SKM-1 (cell line): ENCODE data around the gene PLEKHH1.
A peak's percentile ranks its signal among the peaks of the same experiment; 100 is the strongest.
"Not testable (repeated sequence)": the region's sequence is repeated elsewhere in the genome, so short reads cannot be mapped to it uniquely, and the experiment has no call there.

Experiments
- DNase-seq: peaks from one replicate; lab custom pipeline; 2025; ENCODE audit not compliant: unreplicated experiment; lab: John Stamatoyannopoulos, UW

PLEKHH1 gene

DNA sequence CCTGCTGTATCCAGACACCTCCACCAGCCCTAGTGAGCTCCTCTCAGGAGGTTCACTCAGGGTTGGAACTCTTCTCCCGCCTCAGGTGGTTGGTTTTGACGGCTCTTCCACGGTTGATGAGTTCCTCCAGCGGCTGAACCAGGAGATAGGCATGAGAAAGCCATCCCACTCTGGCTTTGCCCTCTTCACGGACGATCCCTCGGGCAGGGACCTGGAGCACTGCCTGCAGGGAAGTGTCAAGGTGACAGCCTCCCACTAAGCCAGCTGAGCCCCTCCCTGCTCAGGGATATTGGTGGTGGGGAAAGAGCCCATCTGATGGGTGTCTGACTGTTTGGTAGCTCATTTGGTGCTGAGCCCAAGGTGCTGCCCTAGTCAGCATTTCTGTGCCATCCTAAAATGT lies 46.5 kb downstream of the PLEKHH1 start:
- DNase-seq = no peak

DNA sequence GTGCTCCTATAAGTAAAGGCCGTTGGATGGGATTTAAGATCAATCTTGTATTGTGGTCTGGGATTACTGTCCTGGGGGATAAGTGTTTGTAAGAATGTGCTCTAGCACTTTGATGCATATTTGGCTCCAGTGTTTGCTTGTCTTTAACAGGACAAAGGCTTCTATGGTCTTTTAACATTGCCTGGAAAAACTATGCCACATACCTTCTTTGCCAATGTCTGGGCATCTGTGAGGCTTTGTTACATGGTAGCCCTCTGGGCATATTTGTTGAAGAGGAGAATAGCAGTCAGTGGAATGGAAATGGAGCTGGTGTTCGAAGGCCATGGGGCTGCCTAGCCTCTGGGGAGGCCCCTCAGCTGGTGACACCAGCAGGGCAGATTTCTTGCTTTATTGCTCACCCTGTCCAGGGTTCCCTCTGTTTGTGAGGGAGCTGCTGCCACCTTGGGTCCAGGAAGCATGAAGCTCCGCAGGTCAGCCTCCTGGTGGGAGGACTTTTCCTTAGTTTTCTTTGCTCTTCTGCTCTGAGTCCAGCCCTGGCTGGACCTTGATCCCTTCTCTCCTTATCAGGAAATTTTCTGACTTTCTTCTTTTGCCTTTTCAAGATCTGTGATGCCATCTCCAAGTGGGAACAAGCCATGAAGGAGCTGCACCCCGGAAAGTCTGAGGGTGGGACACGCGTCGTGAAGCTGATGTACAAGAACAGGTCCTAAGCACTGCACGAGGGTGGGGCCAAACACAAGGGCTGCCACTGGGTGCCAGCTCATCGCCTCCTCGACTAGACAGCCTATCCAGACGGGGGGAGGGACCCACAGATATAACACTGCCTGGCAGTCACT lies 47.5 kb downstream of the PLEKHH1 start:
- no peak for DNase-seq

DNA sequence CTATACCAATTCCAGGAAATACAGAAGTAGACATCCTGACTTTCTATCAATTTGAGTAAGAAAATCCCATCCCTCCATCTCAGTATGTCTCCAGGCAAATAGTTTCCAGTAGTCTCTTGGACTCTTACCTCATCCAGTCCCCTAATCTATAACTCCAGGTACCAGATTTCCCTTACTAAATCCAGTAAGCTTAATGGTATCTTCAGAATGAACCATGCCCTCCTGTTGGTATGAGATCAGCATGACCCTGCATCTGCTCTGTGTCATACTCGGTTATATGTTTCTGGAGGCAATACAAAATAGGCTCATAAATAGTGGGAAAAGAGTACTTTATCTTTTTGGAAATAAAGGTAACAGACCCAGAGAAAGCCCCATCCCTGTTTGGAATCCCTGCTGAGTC lies 48.6 kb downstream of the PLEKHH1 start:
- no peak for DNase-seq

DNA sequence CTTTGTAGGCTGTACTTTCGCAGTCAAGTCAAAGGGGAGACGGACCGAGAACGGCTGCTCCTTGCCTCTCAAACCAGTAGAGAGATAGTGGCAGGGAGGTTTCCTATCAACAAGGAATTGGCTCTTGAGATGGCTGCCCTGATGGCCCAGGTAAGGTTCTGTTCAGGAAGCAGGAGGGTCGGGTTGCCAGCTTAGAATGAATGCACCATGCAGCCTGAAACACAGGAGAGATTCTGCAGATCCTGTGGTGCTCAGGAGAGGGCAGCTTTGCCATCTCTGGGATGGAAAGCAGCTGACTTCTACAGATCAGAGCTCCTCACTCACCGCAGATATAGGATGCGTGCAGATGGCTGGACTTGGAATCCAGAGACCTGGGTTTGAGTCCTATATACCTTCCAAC lies 49.0 kb downstream of the PLEKHH1 start:
- no peak for DNase-seq

DNA sequence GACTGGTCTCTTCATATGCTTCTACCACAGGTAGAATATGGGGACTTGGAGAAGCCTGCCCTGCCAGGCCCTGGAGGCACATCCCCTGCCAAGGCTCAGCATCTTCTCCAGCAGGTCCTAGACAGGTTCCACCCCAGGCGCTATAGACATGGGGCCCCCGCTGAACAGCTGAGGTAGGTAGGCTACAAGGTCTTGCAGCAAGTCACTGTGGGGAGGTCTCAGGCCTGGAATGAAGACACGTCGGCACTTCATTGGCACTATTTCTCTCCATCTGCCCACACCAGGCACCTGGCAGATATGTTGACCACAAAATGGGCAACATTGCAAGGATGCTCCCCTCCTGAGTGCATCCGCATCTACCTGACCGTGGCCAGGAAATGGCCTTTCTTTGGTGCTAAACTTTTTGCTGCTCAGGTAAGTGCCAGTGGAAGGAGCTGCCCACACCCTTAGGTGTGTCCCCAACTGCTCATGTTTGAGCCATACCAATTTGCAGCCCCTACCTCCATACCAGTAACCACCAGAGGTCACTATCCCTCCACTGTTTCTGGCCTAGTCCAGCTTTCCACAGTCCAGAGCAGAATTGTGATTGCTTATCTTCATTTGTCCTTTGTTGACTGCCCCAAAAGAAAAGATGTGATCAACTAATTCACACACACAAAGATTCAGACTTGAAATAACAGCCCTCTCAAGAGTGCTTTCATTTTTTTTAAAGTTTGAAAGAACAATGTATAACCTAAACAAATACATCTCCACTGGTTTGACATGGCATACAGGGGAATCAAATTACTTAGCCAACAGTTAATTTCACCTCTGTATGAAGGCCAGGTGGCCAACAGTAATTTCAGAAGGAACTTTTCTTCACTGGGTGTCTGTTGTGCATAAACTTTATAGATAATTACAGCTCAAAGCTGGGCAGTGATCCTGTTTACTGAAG lies 50.9 kb downstream of the PLEKHH1 start:
- no peak for DNase-seq

DNA sequence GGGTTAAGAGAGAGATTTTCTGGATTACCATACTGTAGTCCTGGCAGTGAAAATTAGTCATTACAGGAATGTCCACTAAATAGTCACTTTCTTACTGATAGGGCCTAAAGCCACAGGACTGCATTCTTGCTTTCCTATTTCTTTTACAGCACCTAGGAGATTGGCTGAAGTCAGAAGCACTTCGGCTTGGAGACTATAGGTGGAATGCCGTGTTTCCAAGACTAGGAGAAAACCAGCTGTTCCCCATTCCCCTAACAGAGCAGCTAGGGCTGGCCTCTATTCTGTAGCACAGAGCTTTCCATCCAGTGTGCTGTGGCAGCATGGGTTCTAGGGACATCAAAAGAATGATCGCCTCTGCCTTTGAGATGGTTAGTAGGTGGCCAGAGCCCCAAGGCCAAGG lies 51.9 kb downstream of the PLEKHH1 start:
- DNase-seq = no peak

DNA sequence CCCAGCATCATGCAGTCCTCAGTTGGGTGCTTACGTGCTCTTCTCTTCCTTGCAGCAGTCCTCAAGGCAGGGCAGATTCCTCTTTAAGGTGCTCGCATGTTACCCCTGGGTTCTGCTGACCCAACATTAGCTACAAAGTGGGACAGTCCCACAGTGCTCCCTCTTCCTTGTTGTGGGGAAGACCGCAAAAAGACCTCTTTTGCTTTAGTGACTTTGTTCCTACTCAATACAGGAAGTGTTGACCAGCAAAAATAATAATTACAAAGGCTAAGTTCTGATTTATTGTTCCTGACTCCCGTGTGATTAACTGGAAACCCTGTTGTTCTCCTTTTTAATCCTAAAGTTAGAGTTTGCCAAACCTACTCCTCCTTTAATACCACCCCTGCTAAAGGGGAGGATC lies 53.3 kb downstream of the PLEKHH1 start:
- DNase-seq = no peak

DNA sequence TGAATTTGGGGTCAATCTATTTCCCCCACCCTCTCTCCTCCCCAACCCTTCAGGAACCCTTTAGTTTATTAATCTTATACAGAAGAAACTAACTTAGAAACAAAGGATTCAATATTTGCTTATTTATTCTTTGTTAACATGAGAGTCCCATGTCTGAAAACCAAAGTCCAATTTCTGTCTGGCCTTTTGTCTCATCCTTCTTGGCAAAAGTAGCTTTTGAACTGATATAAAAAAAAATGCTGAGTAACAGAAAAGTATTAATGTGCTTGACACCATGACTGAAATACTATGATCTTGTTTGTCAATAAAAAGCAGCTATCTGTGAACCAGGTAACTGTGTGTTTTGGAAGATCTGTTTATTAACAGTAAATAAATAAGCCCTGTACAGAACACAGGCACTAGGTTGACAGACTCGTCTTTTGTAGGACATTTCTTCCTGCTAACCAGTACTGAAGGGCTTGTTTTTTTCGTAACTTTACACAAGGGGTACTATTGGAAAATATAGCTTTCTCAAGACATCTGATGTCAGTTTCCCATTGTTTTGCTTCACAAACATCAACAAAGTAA lies 56.2 kb downstream of the PLEKHH1 start:
- DNase-seq = no peak

DNA sequence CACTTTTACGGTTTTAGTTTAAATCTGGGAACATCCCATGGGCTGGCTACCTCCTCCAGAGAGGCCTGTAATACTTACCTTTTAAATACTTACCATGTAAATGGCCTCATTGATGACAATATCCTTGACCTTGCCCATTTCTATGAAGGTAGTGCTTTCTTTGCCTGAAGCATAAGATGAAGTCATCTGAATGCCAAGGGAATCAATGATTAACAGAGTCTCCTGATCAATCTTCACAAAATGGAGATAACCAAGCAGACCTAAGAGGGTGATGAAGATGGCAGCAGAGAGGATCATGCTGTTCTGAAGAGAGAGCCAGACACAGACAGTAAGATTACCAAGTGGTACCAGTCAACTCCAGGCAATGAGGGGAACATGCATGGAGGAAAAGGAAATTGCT lies 60.6 kb downstream of the PLEKHH1 start:
- not testable (repeated sequence) for DNase-seq

DNA sequence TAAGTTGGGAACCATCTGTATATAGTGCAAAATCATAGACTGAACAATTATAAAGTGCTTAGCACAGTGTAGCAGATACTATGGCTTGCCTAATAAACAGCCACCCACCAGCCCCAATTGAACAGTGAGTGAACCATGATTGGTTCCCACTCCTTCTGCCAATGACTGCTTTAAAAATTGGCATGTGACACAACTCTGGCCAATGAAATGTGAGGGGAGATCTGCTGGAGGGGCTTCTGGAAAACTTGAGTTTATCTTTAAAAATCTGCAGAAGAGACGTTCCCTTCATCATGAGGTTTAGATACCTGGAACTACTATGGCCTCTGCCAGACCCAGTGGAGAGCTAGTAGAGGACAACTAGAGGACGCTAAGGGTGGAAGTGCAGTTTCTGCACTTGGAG lies 62.3 kb downstream of the PLEKHH1 start:
- no peak for DNase-seq

DNA sequence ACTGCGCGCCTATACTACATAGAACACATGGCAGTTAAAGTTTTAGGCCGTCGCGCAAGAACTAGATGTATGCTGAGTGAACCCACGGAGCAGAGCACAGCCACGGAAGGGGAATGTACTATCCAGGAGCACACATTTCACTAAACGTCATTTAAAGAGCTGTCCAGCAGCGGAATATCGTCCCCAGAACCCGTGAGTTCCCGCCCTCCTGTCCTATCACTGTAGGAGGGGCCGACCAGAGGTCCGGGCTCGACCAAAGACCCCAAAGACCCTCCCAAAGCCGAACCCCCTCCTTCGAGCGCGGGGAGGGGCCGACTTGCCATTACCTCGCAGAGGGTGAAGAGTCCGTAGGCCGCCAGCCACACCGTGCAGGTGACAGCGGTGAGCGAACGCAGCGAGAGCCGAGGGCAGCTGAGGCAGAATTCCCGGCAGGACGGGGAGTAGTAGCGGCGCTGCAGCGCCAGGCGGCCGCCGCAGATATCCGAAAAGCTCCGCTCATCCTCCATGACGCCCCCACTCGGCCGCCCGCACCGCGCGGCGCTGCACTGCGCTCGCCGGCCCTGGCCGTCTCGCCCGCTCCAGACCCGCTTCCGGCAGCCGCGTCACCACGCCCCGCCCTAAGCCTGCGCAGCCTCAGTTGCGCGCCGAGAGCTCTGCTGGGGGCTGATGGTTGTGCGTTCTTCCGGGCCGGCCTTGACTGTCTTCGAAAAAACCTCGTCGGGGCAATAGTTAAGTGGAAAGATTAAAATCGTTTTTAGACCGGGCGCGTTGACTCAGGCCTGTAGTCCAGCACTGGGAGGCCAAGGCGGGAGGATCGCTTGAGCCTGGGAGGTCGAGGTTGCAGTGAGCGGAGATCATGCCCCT lies 66.8 kb downstream of the PLEKHH1 start, which contains the start of gene PIGH:
Gene PIGH (minus strand): TSS at position 571 of the 864 bp plus-strand sequence. CDS start 65 bp downstream, at position 506.
- DNase-seq = peak; percentile 17

DNA sequence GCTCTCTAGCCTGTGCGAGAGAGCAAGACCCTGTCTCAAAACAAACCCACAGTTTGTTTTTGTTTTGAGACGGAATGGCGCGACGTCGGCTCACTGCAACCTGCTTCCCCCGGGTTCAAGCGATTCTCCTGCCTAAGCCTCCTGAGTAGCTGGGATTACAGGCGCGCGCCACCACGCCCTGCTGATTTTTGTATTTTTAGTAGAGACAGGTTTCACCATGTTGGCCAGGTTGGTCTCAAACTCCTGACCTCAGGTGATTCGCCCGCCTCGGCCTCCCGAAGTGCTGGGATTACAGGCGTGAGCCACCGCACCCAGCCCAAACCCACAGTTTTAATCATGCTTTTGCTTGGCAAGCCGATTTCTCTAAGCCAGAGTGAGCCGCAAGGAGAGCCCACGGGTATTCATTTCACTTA lies 67.5 kb downstream of the PLEKHH1 start:
- DNase-seq = not testable (repeated sequence)

DNA sequence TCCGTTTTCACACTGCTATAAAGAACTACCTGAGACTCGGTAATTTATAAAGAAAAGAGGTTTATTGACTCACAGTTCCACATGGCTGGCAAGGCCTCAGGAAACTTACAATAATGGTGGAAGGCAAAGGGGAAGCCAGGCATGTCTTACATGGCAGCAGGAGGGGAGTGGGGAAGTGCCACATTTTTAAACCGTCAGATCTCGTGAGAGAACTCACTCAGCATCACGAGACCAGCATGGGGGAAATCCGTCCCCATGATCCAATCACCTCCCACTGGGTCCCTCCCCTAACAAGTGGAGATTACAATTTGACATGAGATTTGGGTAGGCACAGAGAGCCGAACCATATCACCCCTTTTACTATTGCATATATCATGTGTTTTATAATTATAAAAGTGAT lies 69.0 kb downstream of the PLEKHH1 start:
- no peak for DNase-seq

DNA sequence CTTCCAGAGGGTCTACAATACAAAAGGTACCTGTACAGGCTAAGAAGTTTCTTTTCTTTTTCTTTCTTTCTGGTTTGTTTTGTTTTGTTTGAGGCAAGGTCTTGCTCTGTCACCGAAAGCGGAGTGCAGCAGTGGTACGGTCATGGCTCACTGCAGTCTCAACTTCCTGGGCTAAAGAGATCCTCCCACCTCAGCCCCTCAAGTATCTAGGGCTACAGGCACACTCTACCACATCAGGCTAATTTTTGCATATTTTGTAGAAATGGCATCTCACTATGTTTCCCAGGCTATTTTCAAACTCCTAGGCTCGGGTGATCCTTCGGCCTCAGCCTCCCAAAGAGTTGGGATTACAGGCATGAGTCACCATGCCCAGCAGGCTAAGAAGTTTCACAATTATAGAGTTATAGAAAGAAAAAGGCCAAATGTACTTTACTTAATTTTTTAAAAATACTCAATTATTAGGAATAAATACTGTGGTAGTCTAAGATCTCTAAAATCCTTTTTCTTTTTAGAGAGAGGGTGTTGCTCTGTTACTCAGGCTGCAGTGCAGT lies 70.0 kb downstream of the PLEKHH1 start:
- DNase-seq = no peak

DNA sequence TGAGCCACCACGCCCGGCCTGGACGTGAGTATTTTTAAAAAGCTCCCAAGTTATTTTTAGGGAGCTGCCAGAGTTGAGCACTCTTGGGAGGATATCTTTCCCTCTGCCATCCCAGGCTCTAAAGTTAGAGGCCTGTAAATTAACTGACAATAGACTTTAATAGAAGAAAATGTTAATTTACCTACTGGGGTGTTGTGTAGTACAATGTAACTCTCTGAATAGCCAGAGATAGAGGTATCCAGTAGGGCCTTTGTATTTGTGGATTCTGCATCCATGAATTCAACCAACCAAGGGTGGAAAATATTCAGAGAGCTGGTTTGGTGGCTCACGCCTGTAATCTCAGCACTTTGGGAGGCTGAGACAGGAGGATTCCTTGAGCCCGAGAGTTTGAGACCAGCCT lies 74.6 kb downstream of the PLEKHH1 start:
- DNase-seq = no peak

DNA sequence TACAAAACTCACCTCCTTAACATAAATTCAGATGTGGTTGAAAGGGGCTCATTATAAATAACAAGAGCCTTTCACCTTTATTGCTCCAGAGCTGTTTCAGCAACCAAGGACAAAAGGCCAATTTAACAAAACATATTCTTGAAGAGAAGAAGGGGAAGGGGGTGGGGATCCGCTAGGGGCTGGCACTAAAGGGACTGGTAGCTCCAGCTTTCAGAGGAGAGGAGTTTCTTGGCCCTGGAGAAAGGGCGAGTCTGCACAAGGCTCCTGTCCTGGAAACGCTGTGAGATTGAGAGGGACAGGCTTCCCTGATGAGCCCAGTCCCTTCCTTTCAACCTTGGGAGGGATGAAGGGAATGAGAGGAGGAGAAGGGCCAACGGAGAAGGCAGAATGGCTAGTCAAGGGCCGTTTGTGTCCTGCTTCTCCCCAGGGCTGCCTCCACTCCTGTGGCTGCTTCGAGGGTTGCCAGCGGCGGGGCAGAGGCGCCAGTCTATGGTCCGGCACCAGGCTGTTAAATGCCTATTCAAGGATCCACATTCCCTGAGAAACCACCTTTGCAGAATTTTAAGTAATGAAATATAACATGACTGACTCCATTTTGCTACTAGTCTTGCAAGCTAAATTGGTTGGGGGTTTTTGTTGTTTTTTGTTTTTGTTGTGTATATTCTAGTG lies 76.7 kb downstream of the PLEKHH1 start:
- DNase-seq = no peak

DNA sequence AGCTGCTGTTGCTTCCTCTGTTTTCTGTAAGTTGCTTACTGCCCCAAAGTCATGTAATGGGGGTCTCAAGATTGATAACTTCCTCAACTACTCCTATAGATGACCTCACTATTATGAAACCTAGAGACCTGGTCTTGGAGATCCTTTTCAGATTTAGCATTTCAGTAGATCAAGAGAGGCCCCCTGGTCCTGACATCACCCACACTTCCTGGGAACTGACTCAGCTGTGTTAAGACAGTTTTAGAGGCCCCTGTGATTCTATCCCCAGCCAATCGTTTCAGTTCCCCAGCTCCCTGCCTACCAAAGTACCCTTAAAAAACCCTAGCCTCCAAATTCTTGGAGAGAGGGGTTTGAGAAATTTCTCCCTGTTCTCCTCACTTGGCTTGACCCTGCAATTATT lies 77.4 kb downstream of the PLEKHH1 start:
- DNase-seq = no peak

DNA sequence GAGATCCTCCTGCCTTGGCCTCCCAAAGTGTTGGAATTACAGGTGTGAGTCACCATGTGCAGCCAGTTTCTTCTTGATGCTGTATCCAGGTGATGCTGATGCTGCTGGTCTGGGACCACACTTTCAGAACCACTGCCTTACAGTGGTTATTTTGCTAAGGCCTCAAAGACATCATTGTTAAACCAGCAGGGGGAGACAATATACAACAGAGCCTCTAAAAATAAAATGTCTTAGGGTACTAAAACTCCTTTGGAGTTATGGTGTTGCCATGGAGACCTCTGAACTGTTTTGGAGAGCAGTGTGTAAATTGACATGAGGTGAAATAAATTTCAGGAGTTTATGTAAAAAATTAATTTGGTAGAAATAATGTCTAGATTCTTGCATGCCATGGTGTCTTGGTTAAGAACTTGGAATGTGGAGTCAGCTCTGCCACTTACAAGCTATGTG lies 85.5 kb downstream of the PLEKHH1 start:
- peak; percentile 22 for DNase-seq

DNA sequence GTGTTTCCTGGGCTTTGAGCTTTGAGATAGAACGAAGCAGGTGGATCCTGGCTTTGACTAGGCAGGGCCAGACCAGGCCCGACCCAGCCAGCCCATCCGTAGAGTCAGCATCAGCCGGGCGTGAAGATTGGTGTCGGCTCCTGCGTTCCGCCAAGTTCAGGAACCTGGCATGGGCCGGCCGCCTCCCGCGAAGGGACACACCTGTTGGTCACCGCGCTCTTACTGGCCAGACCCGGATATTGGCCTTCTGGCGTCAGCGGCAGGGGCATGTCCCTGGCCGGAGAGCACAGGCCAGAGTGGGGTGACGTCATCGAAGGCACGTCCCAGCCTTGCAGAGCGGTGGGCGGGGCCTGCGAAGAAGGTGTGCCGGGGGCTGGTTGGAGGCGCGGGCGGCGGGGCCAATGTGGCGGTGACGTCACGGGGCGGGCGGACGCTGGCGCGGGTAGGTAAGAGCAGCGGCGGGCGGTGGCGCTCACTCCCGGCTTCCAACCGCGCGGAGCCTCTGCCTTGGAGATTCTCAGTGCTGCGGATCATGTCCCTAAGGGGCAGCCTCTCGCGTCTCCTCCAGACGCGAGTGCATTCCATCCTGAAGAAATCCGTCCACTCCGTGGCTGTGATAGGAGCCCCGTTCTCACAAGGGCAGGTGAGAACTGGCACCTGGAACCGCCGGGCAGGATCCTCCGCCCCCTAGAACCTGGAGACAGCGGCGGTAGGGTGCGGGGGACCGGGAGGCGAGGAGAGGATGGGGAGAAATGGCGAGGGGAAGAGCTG lies 86.5 kb downstream of the PLEKHH1 start, which contains the start of gene ARG2:
Gene ARG2 (plus strand): TSS at position 475 of the 771 bp plus-strand sequence. CDS start 58 bp downstream, at position 533.
- peak; percentile 24 for DNase-seq
